Measurements from ENCODE around the gene STK32C.

- TF ChIP-seq FOS (IDR thresholded peaks at IDR 0.05; ENCODE audit: low read depth, low read length) (no peak), CTCF (conservative IDR thresholded peaks at IDR 0.05; ENCODE audit: low read depth, low read length) (no peak), BHLHE40 (IDR thresholded peaks at IDR 0.05; ENCODE audit: low read depth, low read length) (no peak), MAFK (IDR thresholded peaks at IDR 0.05; ENCODE audit: low read depth, low read length) (no peak), SMC3 (IDR thresholded peaks at IDR 0.05; ENCODE audit: low read depth, low read length) (no peak), POLR2A (IDR thresholded peaks at IDR 0.05; ENCODE audit: low read depth, low read length) (no peak), CEBPB (IDR thresholded peaks at IDR 0.05; ENCODE audit: low read depth, low read length) (no peak), RFX5 (IDR thresholded peaks at IDR 0.05; ENCODE audit: low read depth, low read length) (no peak)
Measured at GRCh38 chr10:132175408-132175807, 132.3 kb downstream of the STK32C start.
